Stomach (tissue), 9 donors: Measurements from ENCODE around the gene ZNF831. TPM values are rescaled to one million over a fixed set of nuclear protein-coding genes. Genes with fewer than 3 reads are reported as not detected.
A peak's percentile ranks its signal among the peaks of the same experiment; 100 is the strongest.

Source experiments
- DNase-seq, 2 donors: peaks; one replicate each; pipeline versions ENCODE4 v3.0.0 to v3.0.0-alpha.2; 2013 to 2019
- H3K27ac ChIP-seq, 5 donors: fragments of 200-600 bp in 4 of 5; sonication (generic) in 4 of 5; one replicate each; pipeline ENCODE4 v1.5.1; 2013 to 2019; ENCODE audit warnings: mild to moderate bottlenecking in 1 of 5, moderate library complexity in 1 of 5
- H3K27me3 ChIP-seq, 3 donors: fragments of 200-600 bp; sonication (generic); one replicate each; pipeline ENCODE4 v1.5.1; 2017 to 2019; ENCODE audit warnings: mixed run types in 1 of 3
- H3K36me3 ChIP-seq, 4 donors: fragments of 200-600 bp; sonication (generic); 1 replicate in 3 of 4; 2 replicates in 1 of 4; pipeline ENCODE4 v1.5.1; 2016 to 2019
- H3K4me1 ChIP-seq, 4 donors: fragments of 200-600 bp; sonication (generic); one replicate each; pipeline ENCODE4 v1.5.1; 2016 to 2019
- H3K4me3 ChIP-seq, 4 donors: fragments of 200-600 bp; sonication (generic) in 3 of 4; one replicate each; pipeline ENCODE4 v1.5.1; 2016 to 2019; ENCODE audit warnings: mild to moderate bottlenecking in 1 of 4
- H3K9me3 ChIP-seq, 4 donors: fragments of 200-600 bp; sonication (generic); one replicate each; pipeline ENCODE4 v1.5.1; 2016 to 2019
- CTCF ChIP-seq, 7 experiments: fragments of 450-650 bp in 4 of 7; fragments of 200-600 bp in 3 of 7; sonication (generic) in 3 of 7; IDR thresholded peaks; one replicate each; pipeline ENCODE4 v1.5.1; 2016 to 2019; ENCODE audit warnings: antibody characterized with exemption in 7 of 7, control low read depth in 2 of 7, mild to moderate bottlenecking in 1 of 7
- EP300 ChIP-seq: sonication (generic); formaldehyde crosslinking; IDR thresholded peaks from one replicate; pipeline ENCODE4 v1.6.1; 2017; ENCODE audit warnings: antibody characterized with exemption
- POLR2A ChIP-seq, 4 donors: fragments of 450-650 bp; IDR thresholded peaks; one replicate each; pipeline ENCODE4 v1.6.1; 2016; ENCODE audit warnings: antibody characterized with exemption in 4 of 4, control low read depth in 2 of 4, mild to moderate bottlenecking in 1 of 4, moderate library complexity in 1 of 4
- POLR2AphosphoS5 ChIP-seq, 3 donors: sonication (generic); formaldehyde crosslinking; IDR thresholded peaks; one replicate each; pipeline ENCODE4 v1.6.1; 2016; ENCODE audit warnings: antibody characterized with exemption in 3 of 3
- WGBS, 5 donors: extraction: QIAGEN DNeasy Blood & Tissue Kit in 3 of 5; methylation state at CpG; one replicate each; pipeline versions ENCODE4 v1.1.5 to v1.1.7; 2013 to 2018; 5-methylcytosine and 5-hydroxymethylcytosine counted together
- intact Hi-C: fragments of 100-400 bp; cut with DNase I; formaldehyde crosslinking; loops from one replicate; pipeline ENCODE4 v1.15.1; 2023; ENCODE audit warnings: low total_unique reads
- polyA plus RNA-seq, 3 donors: library from polyadenylated mRNA; stranded (reverse); fragments of 200-250 nt; gene quantifications; one replicate each; pipeline ENCODE4 v1.2.3, GENCODE V29; 2013
- total RNA-seq, 5 donors: library from RNA; depleted of rRNA; stranded (reverse); fragments of >200 nt; gene quantifications; one replicate each; pipeline versions ENCODE4 v1.1.0 to v1.2.3, GENCODE V29; 2014 to 2016
- donor health status: healthy with polysubstance abuse.
- donor health status: Bipolar disorder and iron deficiency.
- donor health status: healthy.

The ZNF831 gene
- total and polyA plus RNA-seq, 8 donors: under 0.01 to 2.9 (median 0.31) TPM; not detected in 1

GRCh38 chr20:59164686-59165391, 1.2 kb downstream of the ZNF831 start:
- Histone ChIP-seq H3K36me3 (no peaks in the 10 kb centered on the region), H3K27ac (peak overlapping the region in 4 of 5 donors; percentile 35 to 74 (median 62)), H3K4me1 (peaks cover 0 to 4% (median 0%) of the 10 kb centered on the region in 4 donors), H3K9me3 (peaks cover 0 to 4% (median 0%) of the 10 kb centered on the region in 4 donors), H3K27me3 (peaks cover 0 to 6% (median 0%) of the 10 kb centered on the region in 3 donors), H3K4me3 (no peak overlapping the region)
- DNase-seq: no peak
- intact Hi-C loops: no loop called here
- TF ChIP-seq POLR2A (IDR thresholded peaks at IDR 0.05): no peak
- no peak for TF ChIP-seq POLR2AphosphoS5 (IDR thresholded peaks at IDR 0.05)
- no peak for TF ChIP-seq CTCF (IDR thresholded peaks at IDR 0.05)
- TF ChIP-seq EP300: no peak
- 66 to 77% (median 73%) methylated on average over 9 of the region's 9 CpGs for WGBS, 5 donors

DNA sequence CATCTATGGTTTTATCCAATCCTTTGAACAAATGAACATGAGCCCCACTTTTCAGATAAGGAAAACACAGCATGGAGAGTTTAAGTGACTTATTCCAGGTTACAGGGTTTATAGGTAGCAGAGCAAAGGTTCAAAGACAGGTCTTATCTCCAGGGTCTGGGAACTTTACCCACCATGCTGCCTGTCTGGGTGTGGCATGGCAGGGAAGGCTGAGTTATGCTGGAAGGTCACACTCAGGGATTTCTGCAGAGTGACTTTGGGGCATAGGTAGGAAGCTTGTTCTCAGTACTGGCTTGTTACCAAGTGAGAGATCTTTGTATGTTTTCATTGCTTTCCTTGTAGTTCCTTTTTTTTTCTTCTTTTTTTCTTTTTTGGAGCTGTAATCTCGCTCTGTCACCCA, 1.8 kb downstream of the ZNF831 start:
- TF ChIP-seq CTCF (IDR thresholded peaks at IDR 0.05) (no peak), POLR2A (IDR thresholded peaks at IDR 0.05) (no peak), POLR2AphosphoS5 (IDR thresholded peaks at IDR 0.05) (no peak), EP300 (no peak)
- peaks cover 0 to 2% (median under 1%) of the 10 kb centered on the region in 4 donors for H3K4me1 ChIP-seq
- peaks cover 0 to under 1% (median 0%) of the 10 kb centered on the region in 3 donors for H3K27me3 ChIP-seq
- no peak for DNase-seq
- intact Hi-C loops: no loop called here
- peak overlapping the region in 4 of 5 donors; percentile 35 to 69 (median 60) for H3K27ac ChIP-seq
- peaks cover 0 to 4% (median 0%) of the 10 kb centered on the region in 4 donors for H3K9me3 ChIP-seq
- WGBS, 5 donors: 67 to 89% (median 75%) methylated on average over 1 of the region's 1 CpG
- H3K4me3 ChIP-seq: no peak overlapping the region
- no peaks in the 10 kb centered on the region for H3K36me3 ChIP-seq

DNA sequence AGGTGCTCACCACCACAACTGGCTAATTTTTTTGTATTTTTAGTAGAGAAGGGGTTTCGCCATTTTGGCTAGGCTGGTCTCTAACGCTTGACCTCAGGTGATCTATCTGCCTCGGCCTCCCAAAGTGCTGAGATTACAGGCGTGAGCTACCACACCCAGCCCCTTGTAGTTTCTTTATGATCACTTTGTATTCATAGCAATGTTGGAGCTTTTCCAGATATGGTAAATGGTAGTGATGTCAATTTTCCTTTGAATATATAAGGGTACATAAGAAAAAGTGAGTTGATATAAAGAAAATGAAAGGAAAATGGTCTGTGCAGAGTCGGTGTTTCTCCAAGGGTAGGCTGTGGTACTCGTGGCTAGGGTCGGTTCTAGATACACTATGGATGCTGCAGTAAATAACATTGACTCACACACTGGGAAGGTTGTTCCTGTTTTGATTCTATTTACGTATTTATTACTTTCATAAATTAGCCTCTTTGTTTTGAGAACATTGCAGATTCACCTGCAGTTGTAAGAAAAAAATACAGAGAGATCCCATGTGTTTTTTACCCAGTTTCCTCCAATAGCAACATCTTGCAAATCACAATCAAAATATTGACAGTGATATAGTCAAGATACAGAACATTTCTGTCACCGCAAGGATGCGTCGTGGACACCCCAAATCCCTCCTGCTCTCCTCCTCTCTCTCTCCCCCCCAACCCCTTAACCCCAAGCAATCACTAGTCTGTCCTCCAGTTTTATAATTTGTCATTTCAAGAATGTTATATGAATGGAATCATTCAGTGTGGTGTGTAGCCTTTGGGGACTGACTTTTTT, 2.5 kb downstream of the ZNF831 start:
- H3K27ac ChIP-seq: peak overlapping the region in 3 of 5 donors; percentile 54 to 69 (median 65)
- 60 to 72% (median 67%) methylated on average over 11 of the region's 11 CpGs for WGBS, 5 donors
- DNase-seq: no peak
- peaks cover 0 to 9% (median 4%) of the 10 kb centered on the region in 4 donors for H3K4me1 ChIP-seq
- H3K4me3 ChIP-seq: no peak overlapping the region
- H3K27me3 ChIP-seq: peaks cover 0 to 6% (median 0%) of the 10 kb centered on the region in 3 donors
- peaks cover 0 to 4% (median 0%) of the 10 kb centered on the region in 4 donors for H3K9me3 ChIP-seq
- H3K36me3 ChIP-seq: no peaks in the 10 kb centered on the region
- intact Hi-C loops: no loop called here
- TF ChIP-seq POLR2AphosphoS5 (IDR thresholded peaks at IDR 0.05) (peak in 1 of 3 donors; percentile 38), POLR2A (IDR thresholded peaks at IDR 0.05) (no peak), EP300 (no peak)

- DNase-seq: peak; percentile 45 to 48
- WGBS, 5 donors: 25 to 54% (median 37%) methylated on average over 6 of the region's 6 CpGs
- peaks cover 0 to 12% (median 5%) of the 10 kb centered on the region in 4 donors for H3K4me1 ChIP-seq
- H3K4me3 ChIP-seq: no peak overlapping the region
- no peaks in the 10 kb centered on the region for H3K36me3 ChIP-seq
- peaks cover 0 to 8% (median 0%) of the 10 kb centered on the region in 3 donors for H3K27me3 ChIP-seq
- peaks cover 0 to 4% (median 0%) of the 10 kb centered on the region in 4 donors for H3K9me3 ChIP-seq
- intact Hi-C loops: no loop called here
- H3K27ac ChIP-seq: no peak overlapping the region
- TF ChIP-seq POLR2A (IDR thresholded peaks at IDR 0.05) (no peak), EP300 (no peak), CTCF (IDR thresholded peaks at IDR 0.05) (no peak), POLR2AphosphoS5 (IDR thresholded peaks at IDR 0.05) (peak in 1 of 3 donors; percentile 38)
Measured at GRCh38 chr20:59170406-59171349, 7.1 kb downstream of the ZNF831 start.
